ENCODE data around the gene SLC22A2. TPM values are rescaled to one million over a fixed set of nuclear protein-coding genes. Genes with fewer than 3 reads are reported as not detected.

SLC22A2 gene
- total RNA-seq, 1 experiment from 2014 or later, result not detected

GRCh38 chr6:160277546-160277945 lies 18.9 kb upstream of the SLC22A2 start:
- Mint-ChIP-seq H3K36me3 (ENCODE audit: insufficient read depth, unreplicated experiment) (no peaks in the 10 kb centered on the region), H3K27ac (ENCODE audit: unreplicated experiment) (no peak overlapping the region), H3K4me1 (ENCODE audit: low read depth, unreplicated experiment) (no peaks in the 10 kb centered on the region), H3K4me3 (ENCODE audit: unreplicated experiment) (no peak overlapping the region), H3K27me3 (ENCODE audit: insufficient read depth, unreplicated experiment) (no peaks in the 10 kb centered on the region), H3K9me3 (ENCODE audit: unreplicated experiment) (peaks cover 15% of the 10 kb centered on the region)
- POLR2A ChIA-PET, result interaction anchor here (0.7 kb wide), 1 partner anchor 61 kb away, joined by 3 read pairs; no protein-coding TSS in a partner anchor
- DNase-seq, result no peak
- Histone ChIP-seq H3K4me3 (ENCODE audit: low read depth, low read length) (no peak overlapping the region), H3K9me3 (no peaks in the 10 kb centered on the region; the same call in 1 of the 2 replicates), H3K4me1 (no peaks in the 10 kb centered on the region), H3K27me3 (replicated peaks; ENCODE audit: control insufficient read depth, insufficient read depth, low read length) (no peaks in the 10 kb centered on the region), H3K36me3 (ENCODE audit: control insufficient read depth, insufficient read depth, low read length) (no peaks in the 10 kb centered on the region)
- BruUV-seq (replicated peaks), result no TSS peak
- intact Hi-C loops (cut with micrococcal nuclease; ENCODE audit: unreplicated experiment), result no loop called here
- CTCF ChIA-PET, result no interaction called here
- TF ChIP-seq, protein P1, sequence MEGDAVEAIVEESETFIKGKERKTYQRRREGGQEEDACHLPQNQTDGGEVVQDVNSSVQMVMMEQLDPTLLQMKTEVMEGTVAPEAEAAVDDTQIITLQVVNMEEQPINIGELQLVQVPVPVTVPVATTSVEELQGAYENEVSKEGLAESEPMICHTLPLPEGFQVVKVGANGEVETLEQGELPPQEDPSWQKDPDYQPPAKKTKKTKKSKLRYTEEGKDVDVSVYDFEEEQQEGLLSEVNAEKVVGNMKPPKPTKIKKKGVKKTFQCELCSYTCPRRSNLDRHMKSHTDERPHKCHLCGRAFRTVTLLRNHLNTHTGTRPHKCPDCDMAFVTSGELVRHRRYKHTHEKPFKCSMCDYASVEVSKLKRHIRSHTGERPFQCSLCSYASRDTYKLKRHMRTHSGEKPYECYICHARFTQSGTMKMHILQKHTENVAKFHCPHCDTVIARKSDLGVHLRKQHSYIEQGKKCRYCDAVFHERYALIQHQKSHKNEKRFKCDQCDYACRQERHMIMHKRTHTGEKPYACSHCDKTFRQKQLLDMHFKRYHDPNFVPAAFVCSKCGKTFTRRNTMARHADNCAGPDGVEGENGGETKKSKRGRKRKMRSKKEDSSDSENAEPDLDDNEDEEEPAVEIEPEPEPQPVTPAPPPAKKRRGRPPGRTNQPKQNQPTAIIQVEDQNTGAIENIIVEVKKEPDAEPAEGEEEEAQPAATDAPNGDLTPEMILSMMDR (IDR thresholded peaks at IDR 0.05; ENCODE audit: insufficient read depth in 1 of 2, low read depth in 1 of 2, low read length in 1 of 2, severe bottlenecking in 1 of 2, unreplicated experiment in 1 of 2), result no peak

DNA sequence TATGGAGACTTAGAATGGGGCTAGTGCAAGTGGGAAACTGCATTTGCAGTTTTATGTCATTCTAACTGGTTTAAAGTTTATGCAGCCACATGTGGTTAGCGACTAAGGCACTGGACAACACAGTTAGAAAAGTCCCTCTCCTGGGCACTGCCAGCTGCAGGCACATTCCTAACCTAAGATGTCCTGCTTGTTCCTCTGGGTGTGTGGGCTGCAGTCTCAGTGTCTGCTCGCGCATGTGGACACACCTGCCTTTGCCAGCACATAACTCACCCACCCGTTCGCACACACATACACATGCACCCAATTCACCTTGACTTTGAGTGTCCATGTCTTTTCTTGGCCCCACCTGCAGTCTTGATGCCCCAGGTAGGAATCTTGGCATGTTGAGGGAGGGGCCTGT lies 18.5 kb upstream of the SLC22A2 start:
- no peak overlapping the region for H3K4me3 ChIP-seq (ENCODE audit: low read depth, low read length)
- Mint-ChIP-seq H3K36me3 (ENCODE audit: insufficient read depth, unreplicated experiment) (no peaks in the 10 kb centered on the region), H3K27me3 (ENCODE audit: insufficient read depth, unreplicated experiment) (no peaks in the 10 kb centered on the region), H3K4me1 (ENCODE audit: low read depth, unreplicated experiment) (no peaks in the 10 kb centered on the region), H3K27ac (ENCODE audit: unreplicated experiment) (no peak overlapping the region), H3K9me3 (ENCODE audit: unreplicated experiment) (peaks cover 15% of the 10 kb centered on the region), H3K4me3 (ENCODE audit: unreplicated experiment) (no peak overlapping the region)
- CTCF ChIA-PET, result no interaction called here
- DNase-seq, result no peak
- H3K9me3 ChIP-seq, result no peaks in the 10 kb centered on the region; the same call in 1 of the 2 replicates
- POLR2A ChIA-PET, result interaction anchor here (0.7 kb wide), 1 partner anchor 60 kb away, joined by 3 read pairs; no protein-coding TSS in a partner anchor
- intact Hi-C loops (cut with micrococcal nuclease; ENCODE audit: unreplicated experiment), result no loop called here
- TF ChIP-seq, protein P1 (IDR thresholded peaks at IDR 0.05; ENCODE audit: insufficient read depth in 1 of 2, low read depth in 1 of 2, low read length in 1 of 2, severe bottlenecking in 1 of 2, unreplicated experiment in 1 of 2), result no peak
- no peaks in the 10 kb centered on the region for H3K4me1 ChIP-seq
- H3K27me3 ChIP-seq (replicated peaks; ENCODE audit: control insufficient read depth, insufficient read depth, low read length), result no peaks in the 10 kb centered on the region
- H3K36me3 ChIP-seq (ENCODE audit: control insufficient read depth, insufficient read depth, low read length), result no peaks in the 10 kb centered on the region
- BruUV-seq (replicated peaks), result no TSS peak

GRCh38 chr6:160276126-160276525 lies 17.5 kb upstream of the SLC22A2 start:
- Histone ChIP-seq H3K9me3 (no peaks in the 10 kb centered on the region), H3K4me3 (ENCODE audit: low read depth, low read length) (no peak overlapping the region), H3K36me3 (ENCODE audit: control insufficient read depth, insufficient read depth, low read length) (no peaks in the 10 kb centered on the region), H3K27me3 (replicated peaks; ENCODE audit: control insufficient read depth, insufficient read depth, low read length) (no peaks in the 10 kb centered on the region), H3K4me1 (no peaks in the 10 kb centered on the region)
- no peak overlapping the region for H3K27ac Mint-ChIP-seq (ENCODE audit: unreplicated experiment)
- CTCF ChIA-PET, result no interaction called here
- no peak for DNase-seq
- BruUV-seq (replicated peaks), result no TSS peak
- POLR2A ChIA-PET, result no interaction called here
- no peaks in the 10 kb centered on the region for H3K4me1 Mint-ChIP-seq (ENCODE audit: low read depth, unreplicated experiment)
- intact Hi-C loops (cut with micrococcal nuclease; ENCODE audit: unreplicated experiment), result no loop called here
- no peak overlapping the region for H3K4me3 Mint-ChIP-seq (ENCODE audit: unreplicated experiment)
- no peaks in the 10 kb centered on the region for H3K36me3 Mint-ChIP-seq (ENCODE audit: insufficient read depth, unreplicated experiment)
- TF ChIP-seq, protein P1 (IDR thresholded peaks at IDR 0.05; ENCODE audit: insufficient read depth in 1 of 2, low read depth in 1 of 2, low read length in 1 of 2, severe bottlenecking in 1 of 2, unreplicated experiment in 1 of 2), result no peak
- H3K9me3 Mint-ChIP-seq (ENCODE audit: unreplicated experiment), result peaks cover 15% of the 10 kb centered on the region
- H3K27me3 Mint-ChIP-seq (ENCODE audit: insufficient read depth, unreplicated experiment), result no peaks in the 10 kb centered on the region

All from Caco-2 (cell line).